Limb (tissue), 2 donors: ENCODE measurements around the gene PXT1.
"Not testable (repeated sequence)": the region's sequence is repeated elsewhere in the genome, so short reads cannot be mapped to it uniquely, and the experiment has no call there.

Source experiments
- DNase-seq, 2 donors: peaks; one replicate each; pipeline ENCODE4 v3.0.0-alpha.2; 2016; ENCODE audit errors: extremely low spot score in 2 of 2

PXT1 gene

DNA sequence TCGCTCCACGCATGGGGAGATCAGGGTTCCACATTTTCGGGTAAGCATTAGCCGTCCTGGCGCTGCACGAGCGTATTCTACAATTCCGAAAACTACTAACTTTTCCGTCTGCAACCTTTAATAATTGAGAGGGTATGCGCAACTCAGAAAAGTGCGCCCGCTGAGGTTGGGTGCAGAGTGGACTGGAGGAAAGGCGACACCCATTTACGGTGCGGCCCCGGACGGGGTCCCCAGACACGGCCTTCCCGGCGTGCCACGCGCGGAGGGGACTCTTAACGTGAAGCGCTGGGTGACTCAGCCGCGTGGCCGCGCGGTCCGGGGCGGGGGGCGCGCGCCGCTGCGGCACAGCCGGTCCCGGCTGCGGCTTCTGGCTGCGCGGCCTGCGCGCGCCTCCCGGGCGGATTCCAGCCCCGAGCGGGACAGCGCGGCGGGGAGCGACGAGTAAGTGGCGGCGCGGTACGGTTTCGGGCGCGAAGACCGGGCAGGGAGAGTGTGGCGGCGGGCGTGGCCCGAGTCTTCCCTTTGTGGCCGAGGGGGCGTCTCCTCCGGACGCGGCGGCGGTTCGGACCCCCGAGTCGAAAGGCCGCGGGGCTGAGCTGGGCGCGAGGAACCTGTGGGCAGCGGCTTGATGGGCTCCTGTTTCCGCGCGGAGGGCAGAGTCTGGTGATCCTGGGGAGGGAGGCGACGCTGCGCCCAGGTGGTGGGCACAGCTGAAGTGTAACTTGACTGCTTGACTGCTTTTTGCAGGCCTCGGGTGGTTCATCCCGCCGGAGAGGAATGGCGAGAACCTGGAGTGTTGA is at the start of gene PXT1, which contains the start of gene KCTD20:
PXT1 (minus strand) TSS at position 184 of the 800 bp plus-strand sequence. CDS start 16,772 bp downstream, outside the sequence.
KCTD20 (plus strand) TSS at position 330 of the 800 bp plus-strand sequence. CDS start 27,098 bp downstream, outside the sequence.
- peak; percentile 89 to 92 for DNase-seq

DNA sequence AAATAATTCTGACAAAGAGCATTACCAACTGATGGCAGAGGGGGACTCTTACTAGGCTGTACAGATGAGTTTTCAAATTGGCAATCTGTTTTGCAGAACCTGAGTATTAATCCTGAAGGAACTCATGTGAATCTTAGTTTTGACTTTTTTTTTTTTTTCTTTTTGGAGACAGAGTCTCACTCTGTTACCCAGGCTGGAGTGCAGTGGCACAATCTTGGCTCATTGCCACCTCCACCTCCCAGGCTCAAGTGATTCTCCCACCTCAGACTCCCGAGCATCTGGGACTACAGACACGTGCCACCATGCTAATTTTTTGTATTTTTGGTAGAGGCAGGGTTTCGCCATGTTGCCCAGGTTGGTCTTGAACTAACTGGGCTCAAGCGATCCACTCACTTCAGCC is 49.4 kb upstream of the PXT1 start:
- no peak for DNase-seq

- no peak for DNase-seq
Measured at GRCh38 chr6:36491378-36491965, 48.8 kb upstream of the PXT1 start.

GRCh38 chr6:36489426-36489825 is 46.8 kb upstream of the PXT1 start:
- no peak for DNase-seq

GRCh38 chr6:36488221-36488620 is 45.6 kb upstream of the PXT1 start:
- DNase-seq: no peak

DNA sequence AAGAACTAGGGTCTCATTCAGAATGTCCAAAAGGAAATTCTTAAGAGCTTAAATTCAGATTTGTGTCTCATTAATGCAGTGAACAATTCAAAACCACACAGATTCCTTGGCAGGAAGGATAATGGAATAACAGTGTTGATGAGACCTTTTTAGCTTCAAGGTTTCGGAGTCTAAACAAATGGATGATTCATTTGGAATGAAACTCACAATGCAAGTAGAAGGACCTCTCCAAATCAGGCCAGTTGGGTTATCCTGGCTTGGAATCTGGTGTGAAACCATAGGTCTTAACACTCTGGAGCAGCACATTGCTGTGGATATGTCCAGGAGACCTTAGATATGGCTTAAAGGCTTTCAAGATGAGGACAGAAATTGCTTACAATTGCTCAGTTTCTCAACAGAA is 45.0 kb upstream of the PXT1 start:
- DNase-seq: no peak

GRCh38 chr6:36484736-36485135 is 42.1 kb upstream of the PXT1 start:
- no peak for DNase-seq

DNA sequence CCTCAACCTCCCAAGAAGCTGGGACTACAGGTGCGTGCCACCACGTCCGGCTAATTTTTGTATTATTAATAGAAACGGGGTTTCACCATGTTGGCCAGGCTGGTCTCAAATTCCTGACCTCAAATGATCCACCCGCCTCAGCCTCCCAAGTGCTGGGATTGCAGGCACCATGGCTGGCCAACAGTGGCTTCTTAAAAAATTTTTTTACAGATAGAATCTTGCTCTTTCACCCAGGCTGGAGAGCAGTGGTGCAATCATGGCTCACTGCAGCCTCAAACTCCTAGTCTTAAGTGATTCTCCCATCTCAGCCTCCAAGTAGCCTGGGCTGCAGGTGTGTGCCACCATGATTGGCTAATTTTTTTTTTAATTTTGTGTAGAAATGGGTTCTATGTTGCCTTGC is 40.7 kb upstream of the PXT1 start:
- not testable (repeated sequence) for DNase-seq

DNA sequence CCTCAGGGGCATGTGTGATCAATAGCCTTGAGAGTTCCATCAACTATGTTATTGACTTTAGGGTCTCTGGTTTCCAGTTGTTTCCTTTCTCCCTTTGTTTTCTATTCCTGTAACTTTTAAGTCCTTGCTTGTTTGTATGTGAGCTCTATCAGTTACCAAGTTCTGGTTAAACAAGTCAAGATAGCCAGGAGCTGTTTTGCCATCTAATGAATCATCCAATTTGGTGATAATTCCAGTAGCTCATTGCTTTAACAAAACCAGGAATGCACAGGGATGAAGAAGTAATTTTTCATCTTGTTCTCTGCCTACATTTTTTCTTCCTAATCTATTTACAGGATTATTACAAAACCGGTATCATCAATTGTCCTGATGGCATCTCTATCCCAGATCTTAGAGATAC is 36.6 kb upstream of the PXT1 start:
- DNase-seq: no peak

DNA sequence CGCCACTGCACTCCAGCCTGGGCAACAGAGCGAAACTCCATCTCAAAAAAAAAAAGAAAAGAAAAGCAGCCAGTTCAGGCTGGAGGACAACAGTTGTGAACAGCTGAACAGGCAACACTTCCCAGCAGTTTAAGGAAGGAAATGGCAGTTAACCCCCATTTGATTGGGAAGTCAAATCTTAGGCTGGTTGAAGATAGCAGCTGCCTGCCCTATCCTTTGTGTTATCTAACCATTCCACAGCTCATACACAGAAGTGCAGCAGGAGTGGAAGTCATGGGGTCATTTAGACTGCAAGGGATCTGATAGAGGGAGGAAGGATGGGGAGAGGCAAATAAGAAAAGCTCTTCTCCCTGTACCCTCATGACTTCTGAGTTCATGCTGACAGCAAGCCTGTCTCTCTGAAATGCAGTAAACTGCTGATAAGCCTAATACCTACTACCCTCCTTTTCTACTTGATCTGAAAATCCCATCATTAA is 35.4 kb upstream of the PXT1 start:
- DNase-seq: no peak

DNA sequence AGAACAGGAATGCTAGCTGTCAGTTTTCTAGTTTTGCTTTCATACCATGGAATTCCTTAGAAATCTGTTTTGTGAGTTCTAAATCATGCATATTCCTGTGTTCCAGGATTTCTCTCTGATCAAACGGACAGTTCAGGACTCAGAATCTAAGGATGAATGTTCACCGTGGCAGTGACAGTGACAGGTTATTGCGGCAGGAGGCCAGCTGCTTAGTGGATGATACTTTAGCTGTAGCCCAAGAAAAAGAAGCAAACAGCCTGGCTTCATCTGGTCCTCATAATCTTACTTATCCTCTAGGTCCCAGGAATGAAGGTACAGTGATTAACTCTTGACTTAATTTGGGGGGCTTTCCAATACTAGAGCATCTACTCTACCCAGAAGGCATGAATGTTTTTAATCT is 27.3 kb upstream of the PXT1 start:
- DNase-seq: no peak

DNA sequence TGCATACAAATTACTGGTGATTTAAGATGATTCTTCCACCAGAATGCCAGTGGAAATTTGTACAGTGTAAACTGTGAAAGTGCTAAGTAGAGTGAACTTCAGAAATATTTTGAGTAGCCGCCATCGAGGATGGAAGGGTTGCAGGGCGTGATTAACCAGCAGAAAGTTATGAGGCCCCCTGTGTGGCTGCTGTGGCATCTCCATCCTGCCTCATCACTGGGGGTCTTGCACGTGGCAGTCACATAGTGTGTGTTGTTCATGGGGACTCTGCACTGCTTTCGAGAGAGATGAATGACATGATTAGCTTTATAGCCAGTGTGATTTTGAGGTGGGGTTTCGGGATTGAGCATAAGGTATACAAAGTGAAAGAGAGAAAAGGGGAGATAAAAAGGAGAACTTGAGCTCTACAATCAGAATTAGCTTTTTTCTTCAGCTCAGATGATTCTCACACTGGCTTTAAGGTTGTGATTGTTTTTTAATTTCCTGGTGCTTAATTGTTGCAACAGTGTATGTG is 26.6 kb upstream of the PXT1 start:
- DNase-seq: no peak

GRCh38 chr6:36467625-36468024 is 25.0 kb upstream of the PXT1 start:
- no peak for DNase-seq

DNA sequence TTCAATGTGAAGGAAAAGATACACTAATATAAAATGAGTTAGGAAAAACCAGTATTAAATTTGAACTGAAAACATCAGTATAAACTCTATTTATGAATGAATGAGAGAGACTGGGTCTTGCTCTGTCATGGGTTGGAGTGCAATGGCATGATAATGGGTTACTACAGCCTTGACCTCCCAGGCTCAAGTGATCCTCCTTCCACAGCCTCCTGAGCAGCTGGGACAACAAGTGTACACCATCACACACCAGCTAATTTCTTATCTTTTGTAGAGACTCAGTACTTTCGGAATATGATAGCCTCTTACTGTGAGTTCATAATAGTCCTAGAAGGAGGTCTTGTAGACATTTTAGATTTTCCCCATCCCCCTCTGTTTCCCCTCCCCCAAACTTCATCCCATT is 21.6 kb upstream of the PXT1 start:
- no peak for DNase-seq

GRCh38 chr6:36463676-36464075 is 21.0 kb upstream of the PXT1 start:
- no peak for DNase-seq

DNA sequence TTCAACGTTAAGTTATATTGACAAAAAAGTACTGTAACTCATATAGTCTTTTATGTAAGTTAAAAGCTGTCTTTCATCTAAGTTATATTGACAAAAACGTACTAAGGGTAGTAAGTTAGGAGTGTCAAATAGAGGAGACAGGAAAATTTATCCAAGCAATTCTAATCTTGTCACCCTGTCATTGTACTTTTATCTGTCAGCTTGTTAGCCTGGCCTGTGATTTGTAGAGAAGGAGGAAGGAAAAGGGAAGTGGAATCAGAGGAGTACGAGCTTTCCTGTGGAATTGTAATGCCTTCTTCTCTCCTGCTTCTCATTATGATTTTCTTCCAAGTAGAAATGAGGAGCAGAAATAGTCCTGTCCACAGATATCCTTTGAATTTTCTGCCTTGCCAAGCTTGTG is 19.0 kb upstream of the PXT1 start:
- DNase-seq: no peak

DNA sequence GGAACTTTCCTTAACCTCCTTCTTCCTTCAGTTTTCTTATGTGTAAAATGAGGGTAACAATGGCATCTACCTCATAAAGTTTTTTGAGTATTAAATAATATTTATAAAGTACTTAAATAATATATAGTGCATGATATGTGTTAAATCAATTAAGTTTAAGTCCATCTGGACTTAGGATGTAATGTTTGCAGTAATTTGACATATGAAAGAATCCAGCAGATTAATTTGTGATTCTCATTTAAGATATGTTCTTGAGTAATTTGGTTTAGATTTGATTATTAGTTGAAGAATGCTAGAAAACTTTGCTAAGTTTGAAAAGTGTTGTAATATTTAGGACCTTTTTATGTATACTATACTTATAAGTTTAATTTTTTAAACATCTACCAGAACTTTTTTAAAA is 18.3 kb upstream of the PXT1 start:
- no peak for DNase-seq

GRCh38 chr6:36459501-36459900 is 16.8 kb upstream of the PXT1 start:
- no peak for DNase-seq

DNA sequence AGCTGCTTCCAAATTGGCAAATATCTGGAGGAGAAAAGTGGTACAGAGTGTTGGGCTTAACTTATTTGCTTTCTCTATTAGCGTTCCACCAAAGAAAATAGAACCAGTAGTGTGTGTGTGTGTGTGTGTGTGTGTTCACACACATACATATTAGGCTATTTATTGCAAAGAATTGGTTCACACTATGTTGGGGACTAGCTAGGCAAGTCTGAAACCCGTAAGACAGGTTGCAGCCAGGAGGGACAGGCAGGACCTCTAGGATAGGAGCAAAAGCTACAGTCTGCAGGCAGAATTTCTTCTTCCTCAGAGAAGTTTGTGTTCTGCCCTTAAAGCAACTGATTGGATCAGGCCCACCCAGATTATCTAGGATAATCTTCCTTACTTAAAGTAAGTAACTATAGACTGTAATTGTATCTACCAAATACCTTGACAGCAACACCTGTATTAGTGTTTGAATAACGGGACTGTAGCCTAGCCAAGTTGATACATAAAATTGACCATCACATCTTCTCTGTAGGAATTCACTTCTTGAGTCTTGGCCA is 12.9 kb upstream of the PXT1 start:
- no peak for DNase-seq

DNA sequence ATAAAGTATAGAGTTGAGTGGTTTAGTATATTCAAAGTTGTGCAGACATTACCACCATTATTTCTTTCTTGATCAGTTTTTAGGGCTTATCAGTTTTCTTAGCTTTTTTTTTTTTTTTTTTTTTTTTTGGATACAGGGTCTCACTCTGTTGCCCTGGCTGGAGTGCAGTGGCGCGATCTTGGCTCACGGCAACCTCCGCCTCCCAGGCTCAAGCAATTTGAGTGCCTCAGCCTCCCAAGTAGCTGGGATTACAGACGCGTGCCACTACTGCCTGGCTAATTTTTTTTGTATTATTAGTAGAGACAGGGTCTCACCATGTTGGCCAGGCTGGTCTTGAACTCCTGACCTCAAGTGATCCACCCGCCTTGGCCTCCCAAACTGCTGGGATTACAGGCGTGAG is 10.2 kb upstream of the PXT1 start:
- not testable (repeated sequence) for DNase-seq

GRCh38 chr6:36449173-36449572 is 6.5 kb upstream of the PXT1 start:
- DNase-seq: not testable (repeated sequence)

DNA sequence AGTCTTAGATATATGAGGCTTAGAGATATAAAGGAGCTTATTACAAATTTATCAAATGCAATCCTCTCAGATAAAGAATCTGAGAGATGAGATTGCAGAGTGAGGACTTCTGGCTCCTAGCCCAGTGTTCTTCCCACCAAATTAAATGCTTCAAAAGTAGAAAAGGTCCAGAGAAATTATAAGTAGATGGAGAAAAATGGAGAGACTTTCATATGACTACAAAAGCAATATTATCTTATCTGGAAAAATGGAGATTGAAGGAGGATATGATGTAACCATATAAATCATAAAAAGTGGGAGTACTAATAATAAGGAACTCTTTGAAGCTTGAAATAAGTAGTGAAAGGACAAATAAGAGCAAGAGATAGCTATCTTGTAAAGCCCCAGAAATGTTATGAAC is 3.0 kb upstream of the PXT1 start:
- DNase-seq: no peak
